Aorta (tissue), 5 donors: ENCODE results near the gene AUTS2. TPM values are rescaled to one million over a fixed set of nuclear protein-coding genes. Genes with fewer than 3 reads are reported as not detected.

Source experiments
- ATAC-seq: fragments of 200-7000 bp; cut with Tn5 transposase; one replicate; pipeline ENCODE4 v1.9.1; 2022; ENCODE audit warnings: moderate library complexity; ENCODE audit not compliant: low FRiP score
- DNase-seq, 2 donors: peaks; one replicate each; pipeline ENCODE4 v3.0.0-alpha.2; 2020
- H3K27ac ChIP-seq, 2 donors: one replicate each; pipeline ENCODE4 v1.5.1; 2013; ENCODE audit warnings: low read length in 2 of 2, mild to moderate bottlenecking in 2 of 2, moderate library complexity in 2 of 2, control low read depth in 1 of 2, inconsistent platforms in 1 of 2, low read depth in 1 of 2
- H3K27me3 ChIP-seq, 2 donors: one replicate each; pipeline ENCODE4 v1.6.1; 2013; ENCODE audit warnings: control low read depth in 1 of 2, low read length in 1 of 2, mild to moderate bottlenecking in 1 of 2, moderate library complexity in 1 of 2; ENCODE audit not compliant: insufficient read depth in 2 of 2, control insufficient read depth in 1 of 2
- H3K36me3 ChIP-seq, 2 donors: one replicate each; pipeline ENCODE4 v1.6.1; 2013; ENCODE audit warnings: control low read depth in 1 of 2, low read length in 1 of 2, mild to moderate bottlenecking in 1 of 2; ENCODE audit not compliant: insufficient read depth in 2 of 2, control insufficient read depth in 1 of 2
- H3K4me1 ChIP-seq, 2 donors: one replicate each; pipeline ENCODE4 v1.6.1; 2013; ENCODE audit warnings: low read length in 2 of 2, control low read depth in 1 of 2, mild to moderate bottlenecking in 1 of 2, moderate library complexity in 1 of 2; ENCODE audit not compliant: insufficient read depth in 2 of 2, control insufficient read depth in 1 of 2
- H3K4me3 ChIP-seq, 2 donors: one replicate each; pipeline ENCODE4 v1.5.1; 2013; ENCODE audit warnings: low read length in 2 of 2, control low read depth in 1 of 2, mild to moderate bottlenecking in 1 of 2
- H3K9me3 ChIP-seq: one replicate; pipeline ENCODE4 v1.6.1; 2013; ENCODE audit warnings: mild to moderate bottlenecking, low read length; ENCODE audit not compliant: control insufficient read depth
- WGBS, 2 donors: extraction: QIAGEN DNeasy Blood & Tissue Kit; methylation state at CpG; one replicate each; pipeline ENCODE4 v1.1.7; 2013; 5-methylcytosine and 5-hydroxymethylcytosine counted together
- intact Hi-C, 2 donors: fragments of 100-400 bp; cut with DNase I; formaldehyde crosslinking; loops; one replicate each; pipeline versions ENCODE4 v1.14.2 to v1.15.0; 2022
- polyA plus RNA-seq, 2 donors: library from polyadenylated mRNA; stranded (reverse); fragments of 200-250 nt; gene quantifications; one replicate each; pipeline ENCODE4 v1.2.3, GENCODE V29; 2013
- total RNA-seq, 2 donors: library from RNA; stranded (reverse); fragmentation: NEBNext Ultra II Directional; extraction: Animal tissue kit (Norgen Biotek cat#: 25700); gene quantifications; one replicate each; pipeline ENCODE4 v1.2.1, GENCODE V29; 2021
- donor health status: healthy with polysubstance abuse.
- donor health status: Bipolar disorder and iron deficiency.
- donor health status: DM: no; HTN: no; CAD: no.
- donor health status: DM: no; HTN: no; CAD: no.
- donor health status: DM: yes; HTN: yes; CAD: no.

The AUTS2 gene
- total and polyA plus RNA-seq, 4 donors, result 3.9 to 102 (median 57.0) TPM

DNA sequence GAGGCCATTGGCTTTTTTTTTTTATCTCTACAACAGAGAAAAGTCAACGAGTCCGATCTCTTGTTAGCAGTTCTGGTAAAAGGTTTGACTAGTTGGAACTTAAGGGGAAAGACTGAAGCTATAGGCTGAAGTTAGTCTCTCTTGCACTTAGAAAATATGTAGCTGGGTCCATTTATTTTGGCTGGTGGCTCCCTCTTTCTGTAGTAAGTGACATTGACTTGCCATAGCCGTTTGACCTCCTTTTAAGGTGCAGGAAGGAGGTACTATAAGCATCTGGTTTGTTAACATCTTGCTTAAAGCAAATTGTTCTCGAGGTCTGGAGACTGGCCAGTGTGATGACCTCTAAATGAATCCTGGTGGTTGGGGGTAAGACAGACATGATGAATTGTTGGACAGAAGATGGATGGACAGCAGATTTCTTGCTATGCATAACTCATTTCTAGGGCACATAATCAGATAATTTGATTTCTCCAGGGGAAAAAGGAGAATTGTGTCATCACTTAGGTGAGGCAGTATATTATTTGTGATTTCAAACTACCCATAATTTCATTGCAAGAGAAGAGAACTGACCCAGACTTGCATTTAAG lies 1177.4 kb downstream of the AUTS2 start:
- H3K36me3 ChIP-seq, result peaks cover 8 to 25% of the 10 kb centered on the region in 2 donors
- H3K4me3 ChIP-seq, result no peak overlapping the region
- no peak for ATAC-seq
- WGBS, 2 donors, result 65 to 68% methylated on average over 4 of the region's 4 CpGs
- H3K27ac ChIP-seq, result no peak overlapping the region
- H3K27me3 ChIP-seq, result no peaks in the 10 kb centered on the region
- DNase-seq, result no peak
- H3K9me3 ChIP-seq, result no peaks in the 10 kb centered on the region
- intact Hi-C loops, result no loop called here
- no peaks in the 10 kb centered on the region for H3K4me1 ChIP-seq

DNA sequence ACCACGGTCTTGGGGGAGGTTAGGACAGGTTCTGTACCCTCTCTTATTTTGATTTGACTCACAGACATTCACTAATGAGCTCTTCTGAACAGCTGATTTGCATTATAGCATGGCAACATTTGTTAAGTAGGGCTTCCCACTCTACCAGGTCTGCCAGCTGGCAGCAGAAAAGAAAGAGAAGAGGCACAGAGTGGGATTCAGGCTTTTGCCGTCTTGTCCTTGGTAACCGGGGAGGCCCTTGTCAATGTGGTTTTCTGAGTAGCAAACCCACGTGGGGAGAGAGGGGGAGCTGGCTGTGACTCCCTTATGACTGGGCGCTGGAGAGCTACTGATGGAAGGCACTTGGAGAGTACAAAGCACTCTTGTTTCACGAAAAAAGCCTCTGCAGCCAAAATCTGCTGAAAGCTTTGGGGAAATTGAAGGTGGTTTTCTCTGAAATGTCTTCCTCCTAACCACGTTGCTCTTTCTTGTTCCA lies 1178.4 kb downstream of the AUTS2 start:
- ATAC-seq, result no peak
- H3K27me3 ChIP-seq, result no peaks in the 10 kb centered on the region
- H3K4me1 ChIP-seq, result no peaks in the 10 kb centered on the region
- H3K27ac ChIP-seq, result no peak overlapping the region
- no peaks in the 10 kb centered on the region for H3K9me3 ChIP-seq
- intact Hi-C loops, result no loop called here
- H3K4me3 ChIP-seq, result no peak overlapping the region
- no peak for DNase-seq
- WGBS, 2 donors, result 81 to 84% methylated on average over 7 of the region's 7 CpGs
- H3K36me3 ChIP-seq, result peaks cover 8 to 20% of the 10 kb centered on the region in 2 donors

DNA sequence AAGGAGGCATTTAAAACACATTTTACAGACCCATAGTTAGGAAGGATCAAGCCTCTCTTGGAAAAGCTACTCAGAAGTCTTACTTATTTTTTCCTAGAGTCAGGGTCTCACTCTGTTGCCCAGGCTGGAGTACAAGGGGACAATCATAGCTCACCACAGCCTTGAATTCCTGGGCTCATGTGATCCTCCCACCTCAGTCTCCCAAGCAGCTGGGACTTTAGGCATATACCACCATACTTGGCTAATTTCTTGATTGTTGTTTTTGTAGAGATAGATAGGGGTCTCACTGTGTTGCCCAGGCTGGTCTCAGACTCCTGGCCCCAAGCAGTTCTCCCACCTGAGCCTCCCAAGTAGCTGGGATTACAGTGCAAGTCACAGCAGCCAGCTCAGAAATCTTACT lies 1179.0 kb downstream of the AUTS2 start:
- DNase-seq (no peak), ATAC-seq (no peak)
- H3K27ac ChIP-seq, result no peak overlapping the region
- no peaks in the 10 kb centered on the region for H3K9me3 ChIP-seq
- no peaks in the 10 kb centered on the region for H3K4me1 ChIP-seq
- intact Hi-C loops, result no loop called here
- no peak overlapping the region for H3K4me3 ChIP-seq
- no peaks in the 10 kb centered on the region for H3K27me3 ChIP-seq
- H3K36me3 ChIP-seq, result peaks cover 8 to 18% of the 10 kb centered on the region in 2 donors

DNA sequence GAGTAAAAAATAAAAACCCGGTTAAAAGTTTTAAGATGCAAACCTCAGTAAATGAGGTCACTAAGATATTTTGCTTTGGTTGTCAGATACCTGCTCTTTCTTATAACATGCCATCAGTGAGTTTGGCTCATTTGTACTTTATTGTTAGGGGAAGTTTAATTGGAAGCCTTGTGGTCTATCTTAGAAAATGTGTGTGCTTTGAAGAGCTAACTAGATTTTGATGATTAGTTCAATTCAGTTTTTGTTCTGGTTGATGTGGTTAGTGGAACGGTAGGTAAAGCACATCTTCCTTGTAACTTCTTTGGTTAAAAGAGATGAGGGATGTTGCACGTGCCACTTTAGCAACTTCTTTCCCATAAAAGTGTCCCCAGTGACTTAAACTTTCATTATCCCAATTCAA lies 1180.3 kb downstream of the AUTS2 start:
- Histone ChIP-seq H3K4me3 (no peak overlapping the region), H3K27me3 (no peaks in the 10 kb centered on the region), H3K4me1 (no peaks in the 10 kb centered on the region), H3K27ac (no peak overlapping the region), H3K36me3 (peaks cover 8 to 10% of the 10 kb centered on the region in 2 donors), H3K9me3 (no peaks in the 10 kb centered on the region)
- intact Hi-C loops, result no loop called here
- 92 to 94% methylated on average over 3 of the region's 3 CpGs for WGBS, 2 donors
- ATAC-seq (no peak), DNase-seq (no peak)

DNA sequence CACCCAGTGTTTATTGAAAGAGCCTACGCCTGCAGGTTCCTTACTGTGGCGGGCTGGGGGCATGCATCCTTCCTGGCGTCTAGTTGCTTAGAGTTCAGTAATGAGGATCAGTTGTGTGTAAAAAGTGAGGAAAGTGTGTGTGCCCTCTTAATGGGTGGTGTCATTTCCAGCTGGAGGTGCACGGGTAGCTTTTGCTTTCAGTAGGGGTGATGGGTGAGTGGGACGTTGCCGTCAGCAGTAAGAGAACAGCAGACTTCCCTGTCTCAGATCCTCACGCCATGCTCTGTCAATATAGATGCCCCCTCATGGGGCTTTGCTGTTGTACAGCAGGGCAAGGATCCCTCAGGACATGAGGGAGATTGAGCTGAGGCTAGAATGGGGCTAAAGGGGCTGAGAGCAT lies 1181.0 kb downstream of the AUTS2 start:
- Histone ChIP-seq H3K9me3 (no peaks in the 10 kb centered on the region), H3K4me1 (no peaks in the 10 kb centered on the region), H3K27ac (no peak overlapping the region), H3K4me3 (no peak overlapping the region), H3K36me3 (peaks cover 10% of the 10 kb centered on the region in 2 donors), H3K27me3 (no peaks in the 10 kb centered on the region)
- WGBS, 2 donors, result 84 to 96% methylated on average over 7 of the region's 7 CpGs
- intact Hi-C loops, result no loop called here
- DNase-seq, result no peak
- ATAC-seq, result no peak

DNA sequence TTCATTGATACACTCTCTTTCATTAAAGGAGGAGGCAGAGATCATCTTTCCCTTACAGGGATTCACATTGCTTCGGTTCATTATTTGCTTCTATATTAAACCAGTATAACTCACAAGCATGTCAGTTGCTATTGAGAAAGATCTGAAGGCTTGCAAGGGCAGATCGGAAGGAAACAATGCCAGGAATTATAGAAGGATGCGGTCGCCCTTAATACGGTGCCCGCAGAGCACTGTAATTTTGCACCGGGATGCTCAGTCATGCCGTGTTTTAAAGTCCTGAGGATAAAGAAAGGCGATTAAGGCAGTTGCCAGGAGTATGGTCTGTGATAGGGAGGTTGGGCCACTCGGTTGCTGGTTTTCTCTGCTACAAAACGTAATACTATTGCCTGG lies 1183.6 kb downstream of the AUTS2 start:
- intact Hi-C loops, result no loop called here
- no peaks in the 10 kb centered on the region for H3K4me1 ChIP-seq
- 92 to 94% methylated on average over 11 of the region's 11 CpGs for WGBS, 2 donors
- H3K9me3 ChIP-seq, result no peaks in the 10 kb centered on the region
- H3K36me3 ChIP-seq, result peaks cover 3 to 18% of the 10 kb centered on the region in 2 donors
- DNase-seq (no peak), ATAC-seq (no peak)
- H3K27me3 ChIP-seq, result no peaks in the 10 kb centered on the region
- H3K27ac ChIP-seq, result no peak overlapping the region
- H3K4me3 ChIP-seq, result no peak overlapping the region

DNA sequence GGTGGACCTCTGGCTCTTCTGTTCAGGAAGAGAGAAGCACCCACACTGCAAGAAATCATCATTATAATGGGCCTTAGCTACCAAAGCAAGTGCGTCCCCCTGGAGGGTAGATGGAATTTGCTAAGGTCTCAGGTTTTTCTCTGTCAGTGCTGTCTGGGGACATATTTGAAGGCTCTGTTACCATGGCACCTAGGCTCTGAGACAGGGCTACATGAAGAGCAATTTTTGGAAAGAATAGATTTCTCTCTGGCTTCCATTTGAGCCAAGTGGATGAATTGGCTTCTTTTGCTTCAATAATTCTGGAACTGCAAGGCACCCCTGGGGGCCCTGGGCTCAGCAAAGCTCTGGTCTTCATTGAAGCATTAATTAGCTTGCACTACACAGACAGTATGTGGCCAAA lies 1184.5 kb downstream of the AUTS2 start:
- no peaks in the 10 kb centered on the region for H3K4me1 ChIP-seq
- H3K27ac ChIP-seq, result no peak overlapping the region
- H3K36me3 ChIP-seq, result peaks cover 3 to 16% of the 10 kb centered on the region in 2 donors
- H3K9me3 ChIP-seq, result no peaks in the 10 kb centered on the region
- H3K4me3 ChIP-seq, result no peak overlapping the region
- intact Hi-C loops, result no loop called here
- ATAC-seq, result no peak
- WGBS, 2 donors, result 95% methylated on average over 1 of the region's 1 CpG
- DNase-seq, result no peak
- no peaks in the 10 kb centered on the region for H3K27me3 ChIP-seq

DNA sequence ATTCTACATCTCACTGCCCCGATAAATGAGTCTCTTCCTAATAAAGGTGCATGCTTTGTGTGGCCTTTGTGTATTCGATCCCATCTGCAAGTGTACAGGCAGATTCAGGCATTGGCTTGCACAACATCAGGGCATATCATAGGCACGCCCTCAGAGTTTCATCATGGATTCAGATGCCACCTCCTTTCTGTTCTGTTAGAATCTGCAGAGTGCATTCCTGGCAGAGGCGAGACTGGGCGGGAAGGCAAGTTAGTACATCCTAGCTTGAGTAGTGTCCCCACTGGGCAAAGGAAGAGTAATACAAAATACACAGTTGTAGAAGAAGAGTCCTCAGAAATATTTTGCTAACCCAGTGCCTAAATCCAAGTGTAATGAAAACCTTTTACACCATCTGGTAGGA lies 1187.2 kb downstream of the AUTS2 start:
- no peak for ATAC-seq
- Histone ChIP-seq H3K27ac (no peak overlapping the region), H3K36me3 (peaks cover 8 to 16% of the 10 kb centered on the region in 2 donors), H3K4me3 (no peak overlapping the region), H3K4me1 (no peaks in the 10 kb centered on the region), H3K9me3 (no peaks in the 10 kb centered on the region), H3K27me3 (no peaks in the 10 kb centered on the region)
- intact Hi-C loops, result no loop called here
- no peak for DNase-seq
- WGBS, 2 donors, result 98 to 100% methylated on average over 5 of the region's 5 CpGs

DNA sequence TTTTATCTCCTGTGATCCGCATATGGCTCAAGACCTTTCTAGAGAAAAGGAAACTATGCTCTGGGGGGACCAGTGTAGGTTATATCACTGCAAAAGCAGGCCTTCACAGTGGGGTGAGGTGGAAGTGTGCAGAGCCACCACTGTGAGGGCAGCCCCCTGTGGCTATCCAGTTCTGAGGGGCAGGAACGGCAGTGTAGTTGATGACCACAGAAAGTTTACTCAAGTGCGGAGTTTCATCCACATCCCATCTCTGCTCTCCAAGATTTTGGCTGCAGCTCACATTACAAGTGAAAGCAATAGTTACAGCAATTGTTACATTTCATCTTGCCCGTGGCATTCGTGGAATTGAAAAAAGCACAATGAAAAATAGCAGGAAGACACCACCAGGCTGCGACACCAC lies 1187.8 kb downstream of the AUTS2 start:
- no peak for ATAC-seq
- Histone ChIP-seq H3K27me3 (no peaks in the 10 kb centered on the region), H3K4me3 (no peak overlapping the region), H3K36me3 (peaks cover 10 to 16% of the 10 kb centered on the region in 2 donors), H3K27ac (no peak overlapping the region), H3K4me1 (no peaks in the 10 kb centered on the region), H3K9me3 (no peaks in the 10 kb centered on the region)
- intact Hi-C loops, result no loop called here
- 91 to 94% methylated on average over 6 of the region's 6 CpGs for WGBS, 2 donors
- DNase-seq, result no peak
